Vagina (tissue), 2 donors: Measurements from ENCODE around the gene MEIOB. TPM values are rescaled to one million over a fixed set of nuclear protein-coding genes. Genes with fewer than 3 reads are reported as not detected.

Experiments used
- DNase-seq, 2 donors: peaks; one replicate each; pipeline ENCODE4 v3.0.0-alpha.2; 2017; ENCODE audit errors: extremely low spot score in 2 of 2
- H3K27ac ChIP-seq: fragments of 200-600 bp; sonication (generic); one replicate; pipeline ENCODE4 v1.5.1; 2019
- H3K27me3 ChIP-seq: fragments of 200-600 bp; sonication (generic); one replicate; pipeline ENCODE4 v1.5.1; 2019
- H3K36me3 ChIP-seq, 2 donors: fragments of 200-600 bp; sonication (generic); one replicate each; pipeline ENCODE4 v1.5.1; 2017 to 2019
- H3K4me1 ChIP-seq: fragments of 200-600 bp; sonication (generic); one replicate; pipeline ENCODE4 v1.5.1; 2019
- H3K4me3 ChIP-seq, 2 donors: fragments of 200-600 bp; sonication (generic); 1 replicate in 1 of 2; 2 replicates in 1 of 2; pipeline ENCODE4 v1.5.1; 2016 to 2019
- H3K9me3 ChIP-seq: fragments of 200-600 bp; sonication (generic); one replicate; pipeline ENCODE4 v1.5.1; 2019
- POLR2A ChIP-seq, 2 donors: fragments of 450-650 bp; IDR thresholded peaks; one replicate each; pipeline ENCODE4 v1.6.1; 2017; ENCODE audit warnings: antibody characterized with exemption in 2 of 2, mild to moderate bottlenecking in 2 of 2, moderate library complexity in 2 of 2
- POLR2AphosphoS5 ChIP-seq, 2 donors: sonication (generic); formaldehyde crosslinking; IDR thresholded peaks; one replicate each; pipeline ENCODE4 v1.9.0; 2017; ENCODE audit warnings: antibody characterized with exemption in 2 of 2, mild to moderate bottlenecking in 2 of 2, low read depth in 1 of 2; ENCODE audit not compliant: insufficient read depth in 1 of 2
- intact Hi-C: fragments of 100-400 bp; cut with DNase I; formaldehyde crosslinking; loops from one replicate; pipeline ENCODE4 v1.15.1; 2023
- total RNA-seq: library from RNA; depleted of rRNA; stranded (reverse); fragments of >200 nt; gene quantifications from one replicate; pipeline ENCODE4 v1.2.3, GENCODE V29; 2016
- TF ChIP-seq, protein P1 (sequence below), 3 experiments: fragments of 450-650 bp in 2 of 3; fragments of 200-600 bp in 1 of 3; sonication (generic) in 1 of 3; IDR thresholded peaks; one replicate each; pipeline ENCODE4 v1.5.1; 2017 to 2019; ENCODE audit warnings: antibody characterized with exemption in 3 of 3, mild to moderate bottlenecking in 2 of 3, moderate library complexity in 2 of 3

Gene MEIOB
- total RNA-seq, 1 donor from 2014 or later, result not detected

DNA sequence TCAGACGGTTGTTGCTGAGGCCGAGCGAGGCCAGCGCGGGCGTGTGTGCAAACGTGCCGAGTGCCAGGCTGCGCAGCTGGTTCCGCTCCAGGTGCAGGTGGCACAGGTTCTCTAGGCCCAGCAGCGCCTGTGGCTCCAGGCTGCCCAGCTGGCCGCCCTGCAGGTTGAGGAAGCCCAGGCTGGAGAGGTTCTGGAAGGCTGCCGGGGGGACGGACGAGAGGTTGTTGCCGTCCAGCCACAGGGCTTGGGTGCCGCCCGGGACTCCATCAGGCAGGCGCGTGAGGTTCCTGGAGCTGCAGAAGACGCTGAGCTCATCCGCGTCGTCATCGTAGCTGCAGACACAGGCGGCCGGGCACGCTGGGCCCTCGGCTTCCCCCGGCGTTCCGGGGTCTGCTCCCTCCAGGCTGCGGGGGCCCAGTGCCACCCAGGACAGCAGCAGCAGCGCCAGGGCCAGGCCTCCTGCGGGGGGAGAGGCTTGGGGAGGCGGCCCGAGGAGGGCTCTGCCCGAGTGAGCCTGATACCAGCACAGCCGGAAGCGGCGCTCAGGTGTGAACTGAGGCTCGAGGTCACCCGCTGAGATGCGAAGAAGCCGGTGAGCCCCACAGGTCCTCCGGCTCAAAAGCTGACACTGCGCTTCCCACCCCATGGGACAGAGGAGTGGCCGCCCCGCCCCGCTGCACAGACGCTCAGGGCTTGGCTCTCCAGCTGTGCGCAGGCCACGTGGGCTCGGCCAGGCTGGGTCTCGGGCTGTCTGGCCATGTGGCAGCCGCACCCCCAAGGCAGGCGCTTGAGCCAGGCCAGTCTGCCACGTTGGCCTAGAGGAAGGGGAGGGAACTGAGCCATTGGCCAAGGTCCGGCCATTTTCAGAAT lies 79.8 kb downstream of the MEIOB start:
- DNase-seq, result no peak
- no peak overlapping the region for H3K4me3 ChIP-seq
- H3K4me1 ChIP-seq, result peaks cover 9% of the 10 kb centered on the region
- H3K27ac ChIP-seq, result no peak overlapping the region
- peaks cover 0 to 18% of the 10 kb centered on the region in 2 donors for H3K36me3 ChIP-seq
- no peaks in the 10 kb centered on the region for H3K27me3 ChIP-seq
- intact Hi-C loops, result no loop called here
- H3K9me3 ChIP-seq, result no peaks in the 10 kb centered on the region
- TF ChIP-seq, protein P1, sequence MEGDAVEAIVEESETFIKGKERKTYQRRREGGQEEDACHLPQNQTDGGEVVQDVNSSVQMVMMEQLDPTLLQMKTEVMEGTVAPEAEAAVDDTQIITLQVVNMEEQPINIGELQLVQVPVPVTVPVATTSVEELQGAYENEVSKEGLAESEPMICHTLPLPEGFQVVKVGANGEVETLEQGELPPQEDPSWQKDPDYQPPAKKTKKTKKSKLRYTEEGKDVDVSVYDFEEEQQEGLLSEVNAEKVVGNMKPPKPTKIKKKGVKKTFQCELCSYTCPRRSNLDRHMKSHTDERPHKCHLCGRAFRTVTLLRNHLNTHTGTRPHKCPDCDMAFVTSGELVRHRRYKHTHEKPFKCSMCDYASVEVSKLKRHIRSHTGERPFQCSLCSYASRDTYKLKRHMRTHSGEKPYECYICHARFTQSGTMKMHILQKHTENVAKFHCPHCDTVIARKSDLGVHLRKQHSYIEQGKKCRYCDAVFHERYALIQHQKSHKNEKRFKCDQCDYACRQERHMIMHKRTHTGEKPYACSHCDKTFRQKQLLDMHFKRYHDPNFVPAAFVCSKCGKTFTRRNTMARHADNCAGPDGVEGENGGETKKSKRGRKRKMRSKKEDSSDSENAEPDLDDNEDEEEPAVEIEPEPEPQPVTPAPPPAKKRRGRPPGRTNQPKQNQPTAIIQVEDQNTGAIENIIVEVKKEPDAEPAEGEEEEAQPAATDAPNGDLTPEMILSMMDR (IDR thresholded peaks at IDR 0.05), result no peak
- TF ChIP-seq POLR2A (IDR thresholded peaks at IDR 0.05) (no peak), POLR2AphosphoS5 (IDR thresholded peaks at IDR 0.05; ENCODE audit: insufficient read depth in 1 of 2, low read depth in 1 of 2) (no peak)

DNA sequence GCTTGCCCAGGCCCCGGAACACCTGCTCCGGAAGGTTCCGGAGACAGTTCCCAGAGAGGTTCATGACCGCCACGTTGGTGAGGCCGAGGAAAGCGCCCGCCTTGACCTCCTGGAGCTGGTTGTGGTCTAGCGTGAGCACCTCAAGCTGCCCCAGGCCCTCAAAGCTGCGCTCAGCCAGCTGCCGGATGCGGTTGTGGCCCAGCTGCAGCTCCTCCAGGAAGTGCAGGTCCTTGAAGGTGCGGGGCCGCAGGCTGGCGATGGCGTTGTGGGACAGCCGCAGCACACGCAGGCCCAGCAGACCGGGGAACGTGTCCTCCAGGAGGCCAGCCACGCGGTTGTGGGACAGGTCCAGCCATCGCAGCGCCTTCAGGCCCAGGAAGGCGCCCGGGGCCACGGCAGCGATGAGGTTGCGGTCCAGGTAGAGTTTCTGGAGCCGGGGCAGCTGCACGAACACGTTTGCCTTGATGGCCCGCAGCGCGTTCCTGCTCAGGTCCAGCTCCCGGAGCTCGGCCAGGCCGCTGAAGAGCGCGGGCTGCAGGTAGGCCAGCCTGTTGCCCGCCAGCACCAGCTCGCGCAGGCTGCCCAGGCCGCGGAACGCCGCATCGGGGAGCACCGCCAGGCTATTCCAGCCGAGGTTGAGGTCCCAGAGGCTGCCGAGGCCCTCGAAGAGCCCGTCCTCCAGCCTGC lies 80.6 kb downstream of the MEIOB start:
- H3K9me3 ChIP-seq, result no peaks in the 10 kb centered on the region
- H3K27me3 ChIP-seq, result no peaks in the 10 kb centered on the region
- peaks cover 0 to 26% of the 10 kb centered on the region in 2 donors for H3K36me3 ChIP-seq
- no peak for DNase-seq
- H3K4me3 ChIP-seq, result no peak overlapping the region
- H3K4me1 ChIP-seq, result peaks cover 9% of the 10 kb centered on the region
- intact Hi-C loops, result no loop called here
- TF ChIP-seq POLR2AphosphoS5 (IDR thresholded peaks at IDR 0.05; ENCODE audit: insufficient read depth in 1 of 2, low read depth in 1 of 2) (no peak), POLR2A (IDR thresholded peaks at IDR 0.05) (no peak)
- TF ChIP-seq, protein P1 (IDR thresholded peaks at IDR 0.05), result no peak
- no peak overlapping the region for H3K27ac ChIP-seq

DNA sequence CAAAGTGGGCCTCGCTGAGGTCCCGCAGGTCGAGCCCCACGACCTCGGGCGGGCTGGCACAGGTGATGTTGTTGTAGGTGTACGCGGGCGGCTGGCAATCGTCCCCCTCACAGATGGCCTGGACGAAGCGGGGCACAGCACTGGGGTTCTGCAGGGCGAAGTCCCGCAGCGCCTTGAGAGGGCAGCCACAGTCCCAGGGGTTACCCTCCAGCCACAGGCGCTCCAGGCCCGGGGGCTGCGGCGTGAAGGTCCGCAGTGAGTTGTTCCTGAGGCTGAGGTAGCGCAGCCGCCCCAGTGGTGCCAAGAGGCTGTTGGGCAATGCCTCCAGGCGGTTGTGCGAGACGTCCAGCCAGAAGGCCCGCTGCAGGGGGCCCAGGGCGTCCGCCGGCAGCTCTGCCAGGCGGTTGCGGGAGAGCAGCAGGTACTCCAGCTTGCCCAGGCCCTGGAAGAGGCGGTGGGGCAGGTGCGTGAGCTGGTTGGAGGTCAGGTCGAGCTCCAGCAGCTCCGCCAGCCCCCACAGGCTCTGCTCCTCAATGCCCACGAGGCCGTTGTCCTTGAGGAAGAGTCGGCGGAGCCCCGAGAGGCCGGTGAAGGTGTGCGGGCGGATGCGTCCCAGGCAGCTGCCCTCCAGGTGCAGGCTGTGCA lies 81.2 kb downstream of the MEIOB start:
- Histone ChIP-seq H3K4me1 (peaks cover 13% of the 10 kb centered on the region), H3K4me3 (no peak overlapping the region), H3K36me3 (peaks cover 0 to 27% of the 10 kb centered on the region in 2 donors), H3K9me3 (no peaks in the 10 kb centered on the region), H3K27me3 (no peaks in the 10 kb centered on the region), H3K27ac (no peak overlapping the region)
- TF ChIP-seq POLR2AphosphoS5 (IDR thresholded peaks at IDR 0.05; ENCODE audit: insufficient read depth in 1 of 2, low read depth in 1 of 2) (no peak), POLR2A (IDR thresholded peaks at IDR 0.05) (no peak)
- TF ChIP-seq, protein P1 (IDR thresholded peaks at IDR 0.05), result no peak
- intact Hi-C loops, result no loop called here
- no peak for DNase-seq

DNA sequence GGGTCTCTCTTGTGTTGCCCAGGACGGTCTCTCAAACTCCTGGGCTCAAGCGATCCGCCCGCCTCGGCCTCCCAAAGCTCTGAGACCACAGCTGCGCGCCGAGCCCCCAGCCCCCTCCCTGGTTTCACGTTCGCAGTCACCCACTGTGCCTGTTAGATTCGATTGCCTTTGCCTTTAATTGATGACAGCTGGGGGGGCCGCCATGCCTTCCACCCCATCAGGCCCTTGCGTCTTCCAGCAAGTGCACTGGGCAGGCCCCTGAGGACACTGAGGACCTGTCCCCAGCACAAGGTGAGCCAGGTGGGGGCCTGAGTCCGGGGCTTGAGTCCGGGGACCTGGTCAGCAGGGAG lies 81.7 kb downstream of the MEIOB start:
- DNase-seq, result no peak
- H3K4me3 ChIP-seq, result no peak overlapping the region
- no peaks in the 10 kb centered on the region for H3K9me3 ChIP-seq
- TF ChIP-seq, protein P1 (IDR thresholded peaks at IDR 0.05), result no peak
- TF ChIP-seq POLR2AphosphoS5 (IDR thresholded peaks at IDR 0.05; ENCODE audit: insufficient read depth in 1 of 2, low read depth in 1 of 2) (no peak), POLR2A (IDR thresholded peaks at IDR 0.05) (no peak)
- H3K27ac ChIP-seq, result no peak overlapping the region
- intact Hi-C loops, result no loop called here
- no peaks in the 10 kb centered on the region for H3K27me3 ChIP-seq
- H3K36me3 ChIP-seq, result peaks cover 0 to 27% of the 10 kb centered on the region in 2 donors
- H3K4me1 ChIP-seq, result peaks cover 18% of the 10 kb centered on the region
